ENCODE results near the gene ATP7A. TPM values are rescaled to one million over a fixed set of nuclear protein-coding genes. Genes with fewer than 3 reads are reported as not detected.
A peak's percentile ranks its signal among the peaks of the same experiment; 100 is the strongest.

The ATP7A gene
- total and polyA plus RNA-seq, 9 of the 15 experiments (the other 6 are each of a cell fraction or from before 2014, with no cell fraction given) = 7.8 to 22.7 (median 11.6) TPM

DNA sequence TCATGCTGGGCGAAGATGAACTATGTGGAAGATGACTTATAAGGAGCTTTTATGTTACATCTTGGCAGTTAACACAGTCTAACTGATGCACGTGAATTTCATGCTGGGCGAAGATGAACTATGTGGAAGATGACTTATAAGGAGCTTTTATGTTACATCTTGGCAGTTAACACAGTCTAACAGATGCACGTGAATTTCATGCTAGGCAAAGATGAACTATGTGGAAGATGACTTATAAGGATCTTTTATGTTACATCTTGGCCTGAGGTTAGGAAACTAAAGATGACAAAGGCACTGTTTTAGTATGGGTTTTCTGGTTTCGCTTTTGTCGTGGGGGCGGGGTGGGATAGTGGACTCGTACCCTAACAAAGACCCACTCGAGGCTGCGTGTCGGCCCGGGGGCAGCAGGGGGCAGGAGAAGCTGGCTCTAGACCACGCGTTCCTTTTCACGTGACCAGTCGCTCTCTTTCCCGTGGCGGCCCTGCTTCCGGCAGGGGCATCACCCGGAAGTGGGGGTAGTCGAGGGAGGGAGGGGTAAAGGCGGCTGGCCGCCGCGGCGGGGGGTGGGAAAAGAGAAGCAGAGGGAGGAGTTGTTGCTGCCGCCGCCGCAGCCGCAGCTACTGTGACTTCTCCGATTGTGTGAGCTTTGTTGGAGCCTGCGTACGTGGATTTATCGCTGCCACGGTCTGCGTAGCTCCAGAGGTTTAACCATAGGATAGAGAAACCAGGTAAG lies at the start of gene ATP7A (continued):
- peak; percentile 97 for TF ChIP-seq BHLHE40 (IDR thresholded peaks at IDR 0.05; ENCODE audit: low read length)
- no peak for TF ChIP-seq MEIS2 (IDR thresholded peaks at IDR 0.05; ENCODE audit: partially characterized antibody)
- no peak for TF ChIP-seq CBX8 (IDR thresholded peaks at IDR 0.05; ENCODE audit: borderline replicate concordance, extremely low read depth, low read depth, low read length, poor library complexity, severe bottlenecking)
- TF ChIP-seq CREM (IDR thresholded peaks at IDR 0.05; ENCODE audit: low read depth) = peak; percentile 72
- 0 out of 2 replicates have a peak, but pooled peaks have one; percentile 31 for TF ChIP-seq JUND (IDR thresholded peaks at IDR 0.05; ENCODE audit: borderline replicate concordance, low read depth, low read length)
- no peak for TF ChIP-seq JUND (tag; IDR thresholded peaks at IDR 0.05; ENCODE audit: borderline replicate concordance, low read depth, low read length)
- no peak for TF ChIP-seq ZNF79 (CRISPR knock-in tag; IDR thresholded peaks at IDR 0.05; ENCODE audit: low read depth)
- 0 out of 2 replicates have a peak, but pooled peaks have one; percentile 24 for TF ChIP-seq CHAMP1 (IDR thresholded peaks at IDR 0.05)
- no peak for TF ChIP-seq E2F5 (CRISPR knock-in tag; IDR thresholded peaks at IDR 0.05)
- TF ChIP-seq KLF10 (CRISPR knock-in tag; IDR thresholded peaks at IDR 0.05) = no peak
- TF ChIP-seq RAD51 (IDR thresholded peaks at IDR 0.05; ENCODE audit: borderline replicate concordance, low read depth) = peak; percentile 76
- TF ChIP-seq GABPA (tag; conservative IDR thresholded peaks at IDR 0.05; ENCODE audit: low read depth) = peak; percentile 92
- no peak for TF ChIP-seq HDAC6 (IDR thresholded peaks at IDR 0.05; ENCODE audit: low read depth, low read length)
- peak in 1 of 3 experiments; percentile 29 for TF ChIP-seq YY1 (IDR thresholded peaks at IDR 0.05; ENCODE audit: borderline replicate concordance in 1 of 3, control insufficient read depth in 1 of 3, extremely low read depth in 1 of 3, insufficient read depth in 3 of 3, insufficient read length in 1 of 3, insufficient replicate concordance in 2 of 3, low read depth in 1 of 3, low read length in 2 of 3)
- peak; percentile 44 for TF ChIP-seq TAF1 (IDR thresholded peaks at IDR 0.05; ENCODE audit: control insufficient read depth, extremely low read depth, insufficient read depth, low read length, severe bottlenecking)
- TF ChIP-seq E2F1 (CRISPR knock-in tag; IDR thresholded peaks at IDR 0.05) = no peak
- TF ChIP-seq ZNF316 (IDR thresholded peaks at IDR 0.05) = no peak
- no peak for TF ChIP-seq WHSC1 (IDR thresholded peaks at IDR 0.05; ENCODE audit: low read length)
- TF ChIP-seq MIER1 (IDR thresholded peaks at IDR 0.05; ENCODE audit: low read depth) = no peak
- TF ChIP-seq ZNF583 (CRISPR knock-in tag; IDR thresholded peaks at IDR 0.05) = no peak
- peak; percentile 64 to 69 (median 65) for TF ChIP-seq CTCF (IDR thresholded peaks at IDR 0.05 in 2 of 3, conservative IDR thresholded peaks at IDR 0.05 in 1 of 3; ENCODE audit: insufficient read depth in 2 of 3, low read depth in 1 of 3, low read length in 3 of 3)

Measured in K562 (cell line).